Liver (tissue), 9 donors: ENCODE results near the gene TMEM218. TPM values are rescaled to one million over a fixed set of nuclear protein-coding genes. Genes with fewer than 3 reads are reported as not detected.
A peak's percentile ranks its signal among the peaks of the same experiment; 100 is the strongest.

ENCODE experiments used
- DNase-seq: peaks from one replicate; pipeline ENCODE4 v3.0.0-alpha.2; 2017; ENCODE audit warnings: low spot score
- H3K27ac ChIP-seq, 2 donors: one replicate each; pipeline ENCODE4 v1.7.0; 2013; ENCODE audit warnings: inconsistent platforms in 2 of 2, low read length in 2 of 2, control low read depth in 1 of 2, low read depth in 1 of 2, mild to moderate bottlenecking in 1 of 2
- H3K27me3 ChIP-seq, 4 donors: one replicate each; pipeline versions ENCODE4 v1.6.1 to v1.7.0; 2013; ENCODE audit warnings: low read length in 3 of 4, inconsistent platforms in 1 of 4, mild to moderate bottlenecking in 1 of 4, moderate library complexity in 1 of 4; ENCODE audit not compliant: control insufficient read depth in 4 of 4, insufficient read depth in 4 of 4
- H3K36me3 ChIP-seq, 4 donors: one replicate each; pipeline versions ENCODE4 v1.6.1 to v1.7.0; 2013; ENCODE audit warnings: low read length in 3 of 4, mild to moderate bottlenecking in 3 of 4, low read depth in 1 of 4, moderate library complexity in 1 of 4; ENCODE audit not compliant: control insufficient read depth in 4 of 4, insufficient read depth in 3 of 4
- H3K4me1 ChIP-seq, 4 donors: one replicate each; pipeline versions ENCODE4 v1.6.1 to v1.7.0; 2013; ENCODE audit warnings: low read length in 3 of 4, mild to moderate bottlenecking in 3 of 4, moderate library complexity in 1 of 4; ENCODE audit not compliant: control insufficient read depth in 4 of 4, insufficient read depth in 4 of 4
- H3K4me3 ChIP-seq, 3 donors: one replicate each; pipeline versions ENCODE4 v1.6.1 to v1.7.0; 2013; ENCODE audit warnings: low read length in 3 of 3, control low read depth in 1 of 3, low read depth in 1 of 3, mild to moderate bottlenecking in 1 of 3
- H3K9ac ChIP-seq, 2 donors: one replicate each; pipeline ENCODE4 v1.7.0; 2013; ENCODE audit warnings: low read length in 2 of 2, mild to moderate bottlenecking in 2 of 2, moderate library complexity in 2 of 2, control low read depth in 1 of 2, low read depth in 1 of 2
- H3K9me3 ChIP-seq, 4 donors: one replicate each; pipeline versions ENCODE4 v1.6.1 to v1.7.0; 2013; ENCODE audit warnings: low read length in 3 of 4; ENCODE audit not compliant: control insufficient read depth in 4 of 4
- ATF3 ChIP-seq: IDR thresholded peaks from 2 replicates; pipeline ENCODE4 v1.6.1; 2016; ENCODE audit warnings: antibody characterized with exemption
- CTCF ChIP-seq: fragments of 150-350 bp; IDR thresholded peaks from 2 replicates; pipeline ENCODE4 v1.5.1; 2017; ENCODE audit warnings: improper control_type of control experiment, low read depth, low read length; ENCODE audit not compliant: missing input control
- EGR1 ChIP-seq, 2 donors: IDR thresholded peaks; 2 replicates each; pipeline ENCODE4 v1.6.1; 2016 to 2018; ENCODE audit warnings: antibody characterized with exemption in 2 of 2, low read depth in 2 of 2
- FOXA1 ChIP-seq: IDR thresholded peaks from 2 replicates; pipeline ENCODE4 v1.6.1; 2016; ENCODE audit warnings: antibody characterized with exemption
- FOXA2 ChIP-seq: IDR thresholded peaks from 2 replicates; pipeline ENCODE4 v1.6.1; 2016; ENCODE audit warnings: antibody characterized with exemption
- GABPA ChIP-seq, 2 donors: IDR thresholded peaks in 1 of 2; conservative IDR thresholded peaks in 1 of 2; 2 replicates each; pipeline ENCODE4 v1.6.1; 2016; ENCODE audit warnings: antibody characterized with exemption in 2 of 2, mild to moderate bottlenecking in 1 of 2, moderate library complexity in 1 of 2
- HNF4A ChIP-seq, 2 donors: conservative IDR thresholded peaks; 2 replicates each; pipeline ENCODE4 v1.6.1; 2016; ENCODE audit warnings: antibody characterized with exemption in 2 of 2, mild to moderate bottlenecking in 2 of 2
- MAX ChIP-seq: IDR thresholded peaks from 2 replicates; pipeline ENCODE4 v1.6.1; 2016; ENCODE audit warnings: antibody characterized with exemption
- RAD21 ChIP-seq, 2 donors: IDR thresholded peaks; 2 replicates each; pipeline ENCODE4 v1.6.1; 2016; ENCODE audit warnings: antibody characterized with exemption in 2 of 2, mild to moderate bottlenecking in 2 of 2
- REST ChIP-seq: IDR thresholded peaks from 2 replicates; pipeline ENCODE4 v1.6.1; 2016; ENCODE audit warnings: antibody characterized with exemption, mild to moderate bottlenecking
- RXRA ChIP-seq, 2 donors: IDR thresholded peaks; 2 replicates each; pipeline ENCODE4 v1.6.1; 2017 to 2018; ENCODE audit warnings: antibody characterized with exemption in 2 of 2, mild to moderate bottlenecking in 1 of 2
- SP1 ChIP-seq: IDR thresholded peaks from 2 replicates; pipeline ENCODE4 v1.6.1; 2018; ENCODE audit warnings: antibody characterized with exemption, mild to moderate bottlenecking
- TAF1 ChIP-seq: conservative IDR thresholded peaks from 2 replicates; pipeline ENCODE4 v1.6.1; 2016; ENCODE audit warnings: antibody characterized with exemption, mild to moderate bottlenecking
- YY1 ChIP-seq: IDR thresholded peaks from 2 replicates; pipeline ENCODE4 v1.6.1; 2016; ENCODE audit warnings: antibody characterized with exemption, mild to moderate bottlenecking
- ZBTB33 ChIP-seq: IDR thresholded peaks from 2 replicates; pipeline ENCODE4 v1.6.1; 2016; ENCODE audit warnings: antibody characterized with exemption
- WGBS: extraction: QIAGEN DNeasy Blood & Tissue Kit; methylation state at CpG from one replicate; pipeline ENCODE4 v1.1.7; 2013; 5-methylcytosine and 5-hydroxymethylcytosine counted together
- polyA plus RNA-seq, 2 donors: library from polyadenylated mRNA; stranded (reverse) in 1 of 2; unstranded in 1 of 2; fragments of 200-250 nt in 1 of 2; fragments of >200 nt in 1 of 2; fragmentation: Nextera tagmentation in 1 of 2; extraction: Ambion mirVana in 1 of 2; gene quantifications; one replicate each; pipeline versions ENCODE4 v1.2.1 to v1.2.3, GENCODE V29; 2013 to 2015
- total RNA-seq, 2 donors: library from RNA; depleted of rRNA; stranded (reverse); fragments of >200 nt; gene quantifications; one replicate each; pipeline ENCODE4 v1.2.3, GENCODE V29; 2014
- donor health status: healthy.
- donor health status: healthy.
- donor health status: healthy.
- donor health status: healthy.
- donor health status: healthy.

Gene TMEM218
- total and polyA plus RNA-seq, 4 donors: 11.1 to 16.4 (median 14.1) TPM

- H3K9ac ChIP-seq: no peak overlapping the region
- no peaks in the 10 kb centered on the region for H3K27me3 ChIP-seq
- H3K4me3 ChIP-seq: no peak overlapping the region
- 84% methylated on average over 1 of the region's 1 CpG for WGBS
- no peak overlapping the region for H3K27ac ChIP-seq
- H3K9me3 ChIP-seq: no peaks in the 10 kb centered on the region
- no peaks in the 10 kb centered on the region for H3K36me3 ChIP-seq
- TF ChIP-seq FOXA1 (no peak), HNF4A (conservative IDR thresholded peaks at IDR 0.05) (no peak), CTCF (no peak), YY1 (no peak)
- peaks cover 0 to 6% (median 0%) of the 10 kb centered on the region in 4 donors for H3K4me1 ChIP-seq
- no peak for DNase-seq
These were observed 34.8 kb upstream of the TMEM218 start for GRCh38 chr11:125146232-125146631.

- Histone ChIP-seq H3K27ac (no peak overlapping the region), H3K27me3 (no peaks in the 10 kb centered on the region), H3K9ac (no peak overlapping the region), H3K4me3 (no peak overlapping the region), H3K36me3 (no peaks in the 10 kb centered on the region), H3K4me1 (peaks cover 0 to 6% (median 0%) of the 10 kb centered on the region in 4 donors), H3K9me3 (no peaks in the 10 kb centered on the region)
- DNase-seq: peak; percentile 74
- 38% methylated on average over 18 of the region's 18 CpGs for WGBS
- TF ChIP-seq TAF1 (no peak), RAD21 (IDR thresholded peaks at IDR 0.05) (peak; percentile 88 to 91), CTCF (peak; percentile 84), EGR1 (IDR thresholded peaks at IDR 0.05; ENCODE audit: low read depth in 2 of 2) (no peak)
These were observed 30.5 kb upstream of the TMEM218 start for GRCh38 chr11:125141686-125142535.

- no peak overlapping the region for H3K4me3 ChIP-seq
- no peaks in the 10 kb centered on the region for H3K27me3 ChIP-seq
- H3K9ac ChIP-seq: no peak overlapping the region
- no peak for DNase-seq
- no peaks in the 10 kb centered on the region for H3K36me3 ChIP-seq
- H3K27ac ChIP-seq: no peak overlapping the region
- 67% methylated on average over 12 of the region's 12 CpGs for WGBS
- H3K9me3 ChIP-seq: no peaks in the 10 kb centered on the region
- peaks cover 0 to 6% (median 0%) of the 10 kb centered on the region in 4 donors for H3K4me1 ChIP-seq
- TF ChIP-seq TAF1: no peak
- TF ChIP-seq FOXA1: no peak
- no peak for TF ChIP-seq EGR1 (IDR thresholded peaks at IDR 0.05; ENCODE audit: low read depth in 2 of 2)
- TF ChIP-seq MAX: no peak
- no peak for TF ChIP-seq SP1
- TF ChIP-seq ZBTB33: no peak
- no peak for TF ChIP-seq REST
- no peak for TF ChIP-seq ATF3
- no peak for TF ChIP-seq FOXA2
- TF ChIP-seq RXRA (IDR thresholded peaks at IDR 0.05): no peak
- TF ChIP-seq GABPA (IDR thresholded peaks at IDR 0.05 in 1 of 2, conservative IDR thresholded peaks at IDR 0.05 in 1 of 2): no peak
These were observed 29.8 kb upstream of the TMEM218 start for GRCh38 chr11:125141178-125141577.
